HG03565 (cell line): ENCODE data around the gene FAM117B.
"Not testable (repeated sequence)": the region's sequence is repeated elsewhere in the genome, so short reads cannot be mapped to it uniquely, and the experiment has no call there.

Source experiments
- ATAC-seq: cut with Tn5 transposase; IDR thresholded peaks from one replicate; pipeline ENCODE4 v1.9.1; 2021; ENCODE audit warnings: mild to moderate bottlenecking, moderate library complexity; ENCODE audit not compliant: unreplicated experiment

FAM117B gene

GRCh38 chr2:202807431-202808138 is 172.8 kb downstream of the FAM117B start:
- not testable (repeated sequence) for ATAC-seq

- ATAC-seq = no peak
Measured at GRCh38 chr2:202808754-202809153, 174.0 kb downstream of the FAM117B start.

- no peak for ATAC-seq
Measured at GRCh38 chr2:202813387-202813786, 178.6 kb downstream of the FAM117B start.

- ATAC-seq = no peak
Measured at GRCh38 chr2:202814226-202814625, 179.5 kb downstream of the FAM117B start.

- no peak for ATAC-seq
Measured at GRCh38 chr2:202815548-202816360, 181.0 kb downstream of the FAM117B start.

- ATAC-seq = no peak
Measured at GRCh38 chr2:202817771-202818170, 183.0 kb downstream of the FAM117B start.

GRCh38 chr2:202818321-202818720 is 183.6 kb downstream of the FAM117B start:
- ATAC-seq = no peak
